Astrocyte (in vitro differentiated cells and primary cell): ENCODE data around the gene PFKFB2.

Experiments used
- EZH2 ChIP-seq: IDR thresholded peaks from 2 replicates; pipeline ENCODE4 v1.6.1; 2012; ENCODE audit warnings: mild to moderate bottlenecking, low read length, inconsistent platforms; ENCODE audit not compliant: insufficient read depth
- TF ChIP-seq, protein P1 (sequence below): IDR thresholded peaks from 2 replicates; pipeline ENCODE4 v1.5.1; 2011; ENCODE audit warnings: low read depth, mild to moderate bottlenecking, inconsistent platforms, low read length, moderate library complexity; ENCODE audit not compliant: insufficient read depth

DNA sequence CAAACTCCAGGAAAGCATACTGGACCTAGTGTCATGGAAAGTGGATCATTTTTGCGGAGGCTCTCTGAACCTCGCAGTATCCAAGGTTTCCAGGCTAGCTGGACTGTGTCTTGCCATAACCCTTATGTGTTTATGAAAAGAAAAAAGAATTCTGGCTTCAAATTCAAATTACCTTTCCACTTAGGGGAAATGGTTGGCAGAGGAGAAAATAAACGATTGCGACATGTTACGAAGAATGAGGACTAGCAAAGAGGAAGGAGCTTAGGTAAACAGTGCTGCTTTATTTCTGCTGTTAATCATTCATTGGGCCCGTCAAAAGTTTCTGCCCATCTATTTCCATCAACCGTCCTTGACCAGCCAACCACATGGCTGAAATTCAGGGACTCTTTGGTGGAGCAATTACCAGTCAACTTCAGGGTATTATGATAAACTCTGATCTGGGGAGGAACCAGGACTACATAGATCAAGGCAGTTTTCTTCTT lies 50.9 kb downstream of the PFKFB2 start, which contains the start of gene C4BPA:
- TF ChIP-seq, protein P1, sequence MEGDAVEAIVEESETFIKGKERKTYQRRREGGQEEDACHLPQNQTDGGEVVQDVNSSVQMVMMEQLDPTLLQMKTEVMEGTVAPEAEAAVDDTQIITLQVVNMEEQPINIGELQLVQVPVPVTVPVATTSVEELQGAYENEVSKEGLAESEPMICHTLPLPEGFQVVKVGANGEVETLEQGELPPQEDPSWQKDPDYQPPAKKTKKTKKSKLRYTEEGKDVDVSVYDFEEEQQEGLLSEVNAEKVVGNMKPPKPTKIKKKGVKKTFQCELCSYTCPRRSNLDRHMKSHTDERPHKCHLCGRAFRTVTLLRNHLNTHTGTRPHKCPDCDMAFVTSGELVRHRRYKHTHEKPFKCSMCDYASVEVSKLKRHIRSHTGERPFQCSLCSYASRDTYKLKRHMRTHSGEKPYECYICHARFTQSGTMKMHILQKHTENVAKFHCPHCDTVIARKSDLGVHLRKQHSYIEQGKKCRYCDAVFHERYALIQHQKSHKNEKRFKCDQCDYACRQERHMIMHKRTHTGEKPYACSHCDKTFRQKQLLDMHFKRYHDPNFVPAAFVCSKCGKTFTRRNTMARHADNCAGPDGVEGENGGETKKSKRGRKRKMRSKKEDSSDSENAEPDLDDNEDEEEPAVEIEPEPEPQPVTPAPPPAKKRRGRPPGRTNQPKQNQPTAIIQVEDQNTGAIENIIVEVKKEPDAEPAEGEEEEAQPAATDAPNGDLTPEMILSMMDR, result no peak
- no peak for TF ChIP-seq EZH2
